Measurements from ENCODE around the gene SNX24.
A peak's percentile ranks its signal among the peaks of the same experiment; 100 is the strongest.

SNX24 gene

DNA sequence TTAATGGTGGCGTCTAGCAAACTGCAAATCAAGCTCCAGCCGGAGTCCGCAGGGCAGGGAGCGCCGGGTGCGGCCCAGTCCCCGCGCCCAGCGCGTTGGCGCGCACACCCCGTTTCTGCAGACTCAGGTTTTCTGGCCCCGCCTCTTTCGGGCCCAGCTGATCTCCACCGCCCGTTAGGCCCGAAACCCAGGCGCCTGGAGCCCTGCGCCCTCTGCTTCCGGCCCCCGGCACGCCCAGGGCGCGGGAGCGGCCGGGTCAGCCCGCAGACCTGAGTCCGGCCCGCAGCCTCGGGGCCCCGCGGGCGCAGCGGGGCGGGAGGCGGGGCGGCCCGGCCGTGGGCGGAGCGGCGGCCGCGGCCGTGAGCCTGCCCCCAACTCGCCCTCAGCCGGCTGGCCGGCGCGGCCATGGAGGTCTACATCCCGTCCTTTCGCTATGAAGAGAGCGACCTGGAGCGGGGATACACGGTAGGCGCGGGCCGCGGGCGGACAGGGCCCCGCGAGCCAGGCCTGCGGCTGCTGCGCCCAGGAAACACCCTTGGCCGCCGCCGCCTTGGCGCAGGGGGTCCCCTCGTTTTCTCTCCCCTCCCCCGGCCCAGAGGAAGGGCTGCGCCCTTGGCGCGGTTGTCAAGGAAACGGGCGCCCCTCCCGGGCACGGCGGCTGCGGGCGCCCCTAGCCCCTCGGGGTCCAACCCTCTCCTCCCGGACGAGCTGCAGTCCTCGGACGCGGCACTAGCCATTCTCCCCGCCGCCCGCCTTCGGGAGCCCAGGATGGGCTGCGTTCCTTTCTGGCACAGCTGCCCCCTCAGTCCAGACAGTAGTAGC lies at the start of gene SNX24 (continued):
- TF ChIP-seq, protein P1, sequence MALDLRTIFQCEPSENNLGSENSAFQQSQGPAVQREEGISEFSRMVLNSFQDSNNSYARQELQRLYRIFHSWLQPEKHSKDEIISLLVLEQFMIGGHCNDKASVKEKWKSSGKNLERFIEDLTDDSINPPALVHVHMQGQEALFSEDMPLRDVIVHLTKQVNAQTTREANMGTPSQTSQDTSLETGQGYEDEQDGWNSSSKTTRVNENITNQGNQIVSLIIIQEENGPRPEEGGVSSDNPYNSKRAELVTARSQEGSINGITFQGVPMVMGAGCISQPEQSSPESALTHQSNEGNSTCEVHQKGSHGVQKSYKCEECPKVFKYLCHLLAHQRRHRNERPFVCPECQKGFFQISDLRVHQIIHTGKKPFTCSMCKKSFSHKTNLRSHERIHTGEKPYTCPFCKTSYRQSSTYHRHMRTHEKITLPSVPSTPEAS (tag by site-specific recombination; IDR thresholded peaks at IDR 0.05), result no peak
- peak; percentile 59; the same call in 1 of the 2 replicates for TF ChIP-seq ZNF501 (tag by site-specific recombination; IDR thresholded peaks at IDR 0.05)
- TF ChIP-seq ZNF791 (tag by site-specific recombination; IDR thresholded peaks at IDR 0.05), result no peak
- TF ChIP-seq ZNF555 (tag by site-specific recombination; conservative IDR thresholded peaks at IDR 0.05), result no peak
- no peak for TF ChIP-seq ZBTB6 (tag by site-specific recombination; IDR thresholded peaks at IDR 0.05)
- no peak for TF ChIP-seq RBAK (tag by site-specific recombination; IDR thresholded peaks at IDR 0.05)
- peak; percentile 46 for TF ChIP-seq SP2 (tag by site-specific recombination; IDR thresholded peaks at IDR 0.05)
- peak; percentile 38; the same call in 1 of the 2 replicates for TF ChIP-seq BCL11A (tag by site-specific recombination; IDR thresholded peaks at IDR 0.05; ENCODE audit: low read depth)
- no peak for TF ChIP-seq HOXA7 (CRISPR knock-in tag; IDR thresholded peaks at IDR 0.05; ENCODE audit: borderline replicate concordance)
- no peak for TF ChIP-seq OSR2 (tag by site-specific recombination; IDR thresholded peaks at IDR 0.05)
- TF ChIP-seq ZNF670 (tag by site-specific recombination; IDR thresholded peaks at IDR 0.05; ENCODE audit: low read depth), result no peak
- peak; percentile 32; the same call in 1 of the 2 replicates for TF ChIP-seq ZNF449 (tag by site-specific recombination; IDR thresholded peaks at IDR 0.05)
- TF ChIP-seq PATZ1 (tag by site-specific recombination; IDR thresholded peaks at IDR 0.05), result peak; percentile 73
- TF ChIP-seq ZNF660 (tag by site-specific recombination; IDR thresholded peaks at IDR 0.05), result no peak; the same call in 1 of the 2 replicates
- no peak for TF ChIP-seq ZNF366 (tag by site-specific recombination; conservative IDR thresholded peaks at IDR 0.05)
- peak; percentile 41 for TF ChIP-seq ZXDB (tag by site-specific recombination; IDR thresholded peaks at IDR 0.05)
- peak; percentile 61 for TF ChIP-seq GLIS2 (tag by site-specific recombination; IDR thresholded peaks at IDR 0.05)
- TF ChIP-seq SCRT2 (tag by site-specific recombination; IDR thresholded peaks at IDR 0.05), result no peak
- TF ChIP-seq ZNF292 (tag by site-specific recombination; IDR thresholded peaks at IDR 0.05; ENCODE audit: borderline replicate concordance, low read depth), result no peak
- no peak for TF ChIP-seq ZNF561 (tag by site-specific recombination; IDR thresholded peaks at IDR 0.05; ENCODE audit: borderline replicate concordance)
- TF ChIP-seq, protein P2, sequence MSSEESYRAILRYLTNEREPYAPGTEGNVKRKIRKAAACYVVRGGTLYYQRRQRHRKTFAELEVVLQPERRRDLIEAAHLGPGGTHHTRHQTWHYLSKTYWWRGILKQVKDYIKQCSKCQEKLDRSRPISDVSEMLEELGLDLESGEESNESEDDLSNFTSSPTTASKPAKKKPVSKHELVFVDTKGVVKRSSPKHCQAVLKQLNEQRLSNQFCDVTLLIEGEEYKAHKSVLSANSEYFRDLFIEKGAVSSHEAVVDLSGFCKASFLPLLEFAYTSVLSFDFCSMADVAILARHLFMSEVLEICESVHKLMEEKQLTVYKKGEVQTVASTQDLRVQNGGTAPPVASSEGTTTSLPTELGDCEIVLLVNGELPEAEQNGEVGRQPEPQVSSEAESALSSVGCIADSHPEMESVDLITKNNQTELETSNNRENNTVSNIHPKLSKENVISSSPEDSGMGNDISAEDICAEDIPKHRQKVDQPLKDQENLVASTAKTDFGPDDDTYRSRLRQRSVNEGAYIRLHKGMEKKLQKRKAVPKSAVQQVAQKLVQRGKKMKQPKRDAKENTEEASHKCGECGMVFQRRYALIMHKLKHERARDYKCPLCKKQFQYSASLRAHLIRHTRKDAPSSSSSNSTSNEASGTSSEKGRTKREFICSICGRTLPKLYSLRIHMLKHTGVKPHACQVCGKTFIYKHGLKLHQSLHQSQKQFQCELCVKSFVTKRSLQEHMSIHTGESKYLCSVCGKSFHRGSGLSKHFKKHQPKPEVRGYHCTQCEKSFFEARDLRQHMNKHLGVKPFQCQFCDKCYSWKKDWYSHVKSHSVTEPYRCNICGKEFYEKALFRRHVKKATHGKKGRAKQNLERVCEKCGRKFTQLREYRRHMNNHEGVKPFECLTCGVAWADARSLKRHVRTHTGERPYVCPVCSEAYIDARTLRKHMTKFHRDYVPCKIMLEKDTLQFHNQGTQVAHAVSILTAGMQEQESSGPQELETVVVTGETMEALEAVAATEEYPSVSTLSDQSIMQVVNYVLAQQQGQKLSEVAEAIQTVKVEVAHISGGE (tag by site-specific recombination; conservative IDR thresholded peaks at IDR 0.05; ENCODE audit: low read depth), result no peak; the same call in 1 of the 2 replicates
- TF ChIP-seq ZNF138 (tag by site-specific recombination; IDR thresholded peaks at IDR 0.05; ENCODE audit: borderline replicate concordance), result no peak
- TF ChIP-seq ZNF624 (tag by site-specific recombination; IDR thresholded peaks at IDR 0.05), result no peak
- TF ChIP-seq, protein P3, sequence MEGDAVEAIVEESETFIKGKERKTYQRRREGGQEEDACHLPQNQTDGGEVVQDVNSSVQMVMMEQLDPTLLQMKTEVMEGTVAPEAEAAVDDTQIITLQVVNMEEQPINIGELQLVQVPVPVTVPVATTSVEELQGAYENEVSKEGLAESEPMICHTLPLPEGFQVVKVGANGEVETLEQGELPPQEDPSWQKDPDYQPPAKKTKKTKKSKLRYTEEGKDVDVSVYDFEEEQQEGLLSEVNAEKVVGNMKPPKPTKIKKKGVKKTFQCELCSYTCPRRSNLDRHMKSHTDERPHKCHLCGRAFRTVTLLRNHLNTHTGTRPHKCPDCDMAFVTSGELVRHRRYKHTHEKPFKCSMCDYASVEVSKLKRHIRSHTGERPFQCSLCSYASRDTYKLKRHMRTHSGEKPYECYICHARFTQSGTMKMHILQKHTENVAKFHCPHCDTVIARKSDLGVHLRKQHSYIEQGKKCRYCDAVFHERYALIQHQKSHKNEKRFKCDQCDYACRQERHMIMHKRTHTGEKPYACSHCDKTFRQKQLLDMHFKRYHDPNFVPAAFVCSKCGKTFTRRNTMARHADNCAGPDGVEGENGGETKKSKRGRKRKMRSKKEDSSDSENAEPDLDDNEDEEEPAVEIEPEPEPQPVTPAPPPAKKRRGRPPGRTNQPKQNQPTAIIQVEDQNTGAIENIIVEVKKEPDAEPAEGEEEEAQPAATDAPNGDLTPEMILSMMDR (tag by site-specific recombination; IDR thresholded peaks at IDR 0.05), result peak; percentile 33; the same call in 1 of the 2 replicates
- no peak for TF ChIP-seq TRIM28 (IDR thresholded peaks at IDR 0.05; ENCODE audit: borderline replicate concordance, low read length)
- TF ChIP-seq ZBTB17 (tag by site-specific recombination; IDR thresholded peaks at IDR 0.05), result peak; percentile 41; the same call in 1 of the 2 replicates
- TF ChIP-seq, protein P4, sequence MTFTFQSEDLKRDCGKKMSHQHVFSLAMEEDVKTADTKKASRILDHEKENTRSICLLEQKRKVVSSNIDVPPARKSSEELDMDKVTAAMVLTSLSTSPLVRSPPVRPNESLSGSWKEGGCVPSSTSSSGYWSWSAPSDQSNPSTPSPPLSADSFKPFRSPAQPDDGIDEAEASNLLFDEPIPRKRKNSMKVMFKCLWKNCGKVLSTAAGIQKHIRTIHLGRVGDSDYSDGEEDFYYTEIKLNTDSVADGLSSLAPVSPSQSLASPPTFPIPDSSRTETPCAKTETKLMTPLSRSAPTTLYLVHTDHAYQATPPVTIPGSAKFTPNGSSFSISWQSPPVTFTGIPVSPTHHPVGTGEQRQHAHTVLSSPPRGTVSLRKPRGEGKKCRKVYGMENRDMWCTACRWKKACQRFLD (tag by site-specific recombination; IDR thresholded peaks at IDR 0.05), result no peak

Measured in HEK293 (cell line).